Mesendoderm (in vitro differentiated cells): ENCODE data around the gene TNP1.

Experiments used
- DNase-seq: peaks from one replicate; pipeline ENCODE4 v3.0.0; 2013
- H2AK5ac ChIP-seq: 2 replicates; pipeline ENCODE4 v1.6.1; 2013; ENCODE audit warnings: low read length, inconsistent platforms
- H2BK120ac ChIP-seq: 2 replicates; pipeline ENCODE4 v1.6.1; 2013; ENCODE audit warnings: low read depth, mild to moderate bottlenecking, low read length, moderate library complexity, mixed read lengths
- H2BK15ac ChIP-seq: replicated peaks from 2 replicates; pipeline ENCODE4 v1.6.1; 2013; ENCODE audit warnings: low read depth, mild to moderate bottlenecking, moderate library complexity
- H2BK5ac ChIP-seq: 2 replicates; pipeline ENCODE4 v1.6.1; 2013; ENCODE audit warnings: low read length, inconsistent platforms
- H3K18ac ChIP-seq: 2 replicates; pipeline ENCODE4 v1.6.1; 2013; ENCODE audit warnings: mild to moderate bottlenecking, low read length, mixed read lengths
- H3K23ac ChIP-seq: one replicate; pipeline ENCODE4 v1.6.1; 2013; ENCODE audit warnings: low read length
- H3K27ac ChIP-seq: 2 replicates; pipeline ENCODE4 v1.5.1; 2013; ENCODE audit warnings: low read depth, mild to moderate bottlenecking, inconsistent platforms, low read length, moderate library complexity
- H3K27me3 ChIP-seq: 2 replicates; pipeline ENCODE4 v1.6.1; 2013; ENCODE audit warnings: low read length, control low read depth, mild to moderate bottlenecking, inconsistent platforms; ENCODE audit not compliant: insufficient read depth, poor library complexity
- H3K36me3 ChIP-seq: 2 replicates; pipeline ENCODE4 v1.6.1; 2013; ENCODE audit warnings: low read length, inconsistent platforms; ENCODE audit not compliant: control insufficient read depth, insufficient read depth
- H3K4ac ChIP-seq: one replicate; pipeline ENCODE4 v1.6.1; 2013; ENCODE audit warnings: low read depth, mild to moderate bottlenecking, low read length, moderate library complexity
- H3K4me1 ChIP-seq: 2 replicates; pipeline ENCODE4 v1.6.1; 2013; ENCODE audit warnings: low read depth, low read length, inconsistent platforms; ENCODE audit not compliant: control insufficient read depth
- H3K4me2 ChIP-seq: 2 replicates; pipeline ENCODE4 v1.6.1; 2013; ENCODE audit warnings: low read length
- H3K4me3 ChIP-seq: 2 replicates; pipeline ENCODE4 v1.5.1; 2013; ENCODE audit warnings: mild to moderate bottlenecking, low read length
- H3K56ac ChIP-seq: one replicate; pipeline ENCODE4 v1.6.1; 2013; ENCODE audit warnings: low read length
- H3K79me1 ChIP-seq: 2 replicates; pipeline ENCODE4 v1.6.1; 2013; ENCODE audit warnings: low read length, inconsistent platforms
- H3K79me2 ChIP-seq: 2 replicates; pipeline ENCODE4 v1.6.1; 2013; ENCODE audit warnings: mild to moderate bottlenecking, low read length; ENCODE audit not compliant: control insufficient read depth, insufficient read depth
- H3K9ac ChIP-seq: 2 replicates; pipeline ENCODE4 v1.6.1; 2013; ENCODE audit warnings: low read length, inconsistent platforms
- H4K5ac ChIP-seq: one replicate; pipeline ENCODE4 v1.6.1; 2013; ENCODE audit warnings: low read length
- H4K8ac ChIP-seq: one replicate; pipeline ENCODE4 v1.6.1; 2013; ENCODE audit warnings: low read depth, mild to moderate bottlenecking, control low read depth, low read length, moderate library complexity
- WGBS: extraction: QIAGEN DNeasy Blood & Tissue Kit; methylation state at CpG from one replicate; pipeline ENCODE4 v1.1.7; 2013; ENCODE audit warnings: low lambda C conversion rate, missing lambda C conversion rate; ENCODE audit not compliant: insufficient coverage; ENCODE audit errors: extremely low coverage; 5-methylcytosine and 5-hydroxymethylcytosine counted together

Gene TNP1

GRCh38 chr2:216849987-216850386 is 9.9 kb downstream of the TNP1 start:
- no peak overlapping the region for H3K4me2 ChIP-seq
- no peak overlapping the region for H3K9ac ChIP-seq
- H2BK120ac ChIP-seq: no peak overlapping the region
- DNase-seq: no peak
- no peak overlapping the region for H4K8ac ChIP-seq
- H3K4me1 ChIP-seq: no peaks in the 10 kb centered on the region
- no peak overlapping the region for H3K4ac ChIP-seq
- H3K79me2 ChIP-seq: no peaks in the 10 kb centered on the region
- H3K18ac ChIP-seq: no peak overlapping the region
- H3K56ac ChIP-seq: no peak overlapping the region
- no peak overlapping the region for H2AK5ac ChIP-seq
- H3K36me3 ChIP-seq: no peaks in the 10 kb centered on the region
- H3K79me1 ChIP-seq: no peaks in the 10 kb centered on the region
- H3K23ac ChIP-seq: no peak overlapping the region
- no peaks in the 10 kb centered on the region for H3K27me3 ChIP-seq
- no peak overlapping the region for H3K27ac ChIP-seq
- H3K4me3 ChIP-seq: no peak overlapping the region
- no peak overlapping the region for H2BK15ac ChIP-seq
- H4K5ac ChIP-seq: no peak overlapping the region
- WGBS: no CpG with 5 or more reads among the region's 10 CpGs
- H2BK5ac ChIP-seq: no peak overlapping the region

GRCh38 chr2:216845426-216845825 is 14.4 kb downstream of the TNP1 start:
- H2BK15ac ChIP-seq: no peak overlapping the region
- H3K4me3 ChIP-seq: no peak overlapping the region
- no peak overlapping the region for H3K4ac ChIP-seq
- H3K18ac ChIP-seq: no peak overlapping the region
- H3K79me1 ChIP-seq: no peaks in the 10 kb centered on the region
- no peak overlapping the region for H4K8ac ChIP-seq
- H3K9ac ChIP-seq: no peak overlapping the region
- H4K5ac ChIP-seq: no peak overlapping the region
- no peak overlapping the region for H3K4me2 ChIP-seq
- no peak overlapping the region for H3K56ac ChIP-seq
- H2AK5ac ChIP-seq: no peak overlapping the region
- no peak overlapping the region for H3K23ac ChIP-seq
- DNase-seq: no peak
- no peaks in the 10 kb centered on the region for H3K4me1 ChIP-seq
- H3K27me3 ChIP-seq: no peaks in the 10 kb centered on the region
- no peaks in the 10 kb centered on the region for H3K79me2 ChIP-seq
- WGBS: no CpG with 5 or more reads among the region's 2 CpGs
- H3K27ac ChIP-seq: no peak overlapping the region
- no peaks in the 10 kb centered on the region for H3K36me3 ChIP-seq
- no peak overlapping the region for H2BK120ac ChIP-seq
- no peak overlapping the region for H2BK5ac ChIP-seq

GRCh38 chr2:216842636-216843035 is 17.2 kb downstream of the TNP1 start:
- Histone ChIP-seq H3K56ac (no peak overlapping the region), H3K23ac (no peak overlapping the region), H3K27ac (no peak overlapping the region), H3K79me1 (no peaks in the 10 kb centered on the region), H4K8ac (no peak overlapping the region), H2AK5ac (no peak overlapping the region), H3K9ac (no peak overlapping the region), H2BK120ac (no peak overlapping the region), H3K79me2 (no peaks in the 10 kb centered on the region), H3K4me2 (no peak overlapping the region), H3K36me3 (no peaks in the 10 kb centered on the region), H3K4ac (no peak overlapping the region), H3K27me3 (no peaks in the 10 kb centered on the region), H2BK5ac (no peak overlapping the region), H2BK15ac (no peak overlapping the region), H3K4me1 (no peaks in the 10 kb centered on the region), H3K4me3 (no peak overlapping the region), H3K18ac (no peak overlapping the region), H4K5ac (no peak overlapping the region)
- WGBS: no CpG with 5 or more reads among the region's 10 CpGs
- DNase-seq: no peak

- H3K27ac ChIP-seq: no peak overlapping the region
- H3K23ac ChIP-seq: no peak overlapping the region
- H3K79me2 ChIP-seq: no peaks in the 10 kb centered on the region
- H3K4ac ChIP-seq: no peak overlapping the region
- H3K56ac ChIP-seq: no peak overlapping the region
- H3K9ac ChIP-seq: no peak overlapping the region
- H3K4me3 ChIP-seq: no peak overlapping the region
- DNase-seq: no peak
- no peak overlapping the region for H4K8ac ChIP-seq
- H3K36me3 ChIP-seq: no peaks in the 10 kb centered on the region
- no peak overlapping the region for H2BK5ac ChIP-seq
- WGBS: no CpG with 5 or more reads among the region's 3 CpGs
- H2AK5ac ChIP-seq: no peak overlapping the region
- no peaks in the 10 kb centered on the region for H3K4me1 ChIP-seq
- H3K79me1 ChIP-seq: no peaks in the 10 kb centered on the region
- no peak overlapping the region for H4K5ac ChIP-seq
- H3K4me2 ChIP-seq: no peak overlapping the region
- no peaks in the 10 kb centered on the region for H3K27me3 ChIP-seq
- no peak overlapping the region for H2BK120ac ChIP-seq
- no peak overlapping the region for H3K18ac ChIP-seq
- no peak overlapping the region for H2BK15ac ChIP-seq
Observed at GRCh38 chr2:216839688-216840087, 20.2 kb downstream of the TNP1 start.

GRCh38 chr2:216838151-216838550 is 21.7 kb downstream of the TNP1 start:
- WGBS: no CpG with 5 or more reads among the region's 5 CpGs
- no peak overlapping the region for H3K4me2 ChIP-seq
- no peaks in the 10 kb centered on the region for H3K27me3 ChIP-seq
- H4K8ac ChIP-seq: no peak overlapping the region
- H3K23ac ChIP-seq: no peak overlapping the region
- H2BK120ac ChIP-seq: no peak overlapping the region
- no peaks in the 10 kb centered on the region for H3K36me3 ChIP-seq
- H2BK15ac ChIP-seq: no peak overlapping the region
- H3K18ac ChIP-seq: no peak overlapping the region
- no peak overlapping the region for H2BK5ac ChIP-seq
- H3K56ac ChIP-seq: no peak overlapping the region
- no peaks in the 10 kb centered on the region for H3K79me1 ChIP-seq
- DNase-seq: no peak
- no peak overlapping the region for H4K5ac ChIP-seq
- H3K4me3 ChIP-seq: no peak overlapping the region
- H3K27ac ChIP-seq: no peak overlapping the region
- H3K4ac ChIP-seq: no peak overlapping the region
- no peak overlapping the region for H3K9ac ChIP-seq
- H3K79me2 ChIP-seq: no peaks in the 10 kb centered on the region
- H2AK5ac ChIP-seq: no peak overlapping the region
- no peaks in the 10 kb centered on the region for H3K4me1 ChIP-seq

GRCh38 chr2:216837740-216838139 is 22.1 kb downstream of the TNP1 start:
- H2BK5ac ChIP-seq: no peak overlapping the region
- no peak overlapping the region for H2BK15ac ChIP-seq
- no peak overlapping the region for H2AK5ac ChIP-seq
- WGBS: no CpG with 5 or more reads among the region's 6 CpGs
- H3K4me2 ChIP-seq: no peak overlapping the region
- H3K79me2 ChIP-seq: no peaks in the 10 kb centered on the region
- no peak overlapping the region for H3K18ac ChIP-seq
- H3K4me3 ChIP-seq: no peak overlapping the region
- no peak overlapping the region for H3K4ac ChIP-seq
- H3K9ac ChIP-seq: no peak overlapping the region
- no peaks in the 10 kb centered on the region for H3K27me3 ChIP-seq
- no peak overlapping the region for H3K27ac ChIP-seq
- no peak overlapping the region for H3K23ac ChIP-seq
- no peak for DNase-seq
- no peak overlapping the region for H4K5ac ChIP-seq
- no peak overlapping the region for H4K8ac ChIP-seq
- H2BK120ac ChIP-seq: no peak overlapping the region
- no peaks in the 10 kb centered on the region for H3K79me1 ChIP-seq
- H3K4me1 ChIP-seq: no peaks in the 10 kb centered on the region
- no peak overlapping the region for H3K56ac ChIP-seq
- no peaks in the 10 kb centered on the region for H3K36me3 ChIP-seq
